Fibroblast of lung (primary cell): ENCODE data around the gene SPEF1. TPM values are rescaled to one million over a fixed set of nuclear protein-coding genes. Genes with fewer than 3 reads are reported as not detected.

ENCODE experiments used
- DNase-seq, 2 donors: peaks; one replicate each; pipeline versions ENCODE4 v3.0.0 to v3.0.0-alpha.2; 2010; ENCODE audit warnings: low read depth in 2 of 2
- H2AFZ ChIP-seq: 2 replicates; pipeline ENCODE4 v1.5.1; 2012; ENCODE audit warnings: low read length, control low read depth, inconsistent platforms
- H3K27ac ChIP-seq: 2 replicates; pipeline ENCODE4 v1.5.1; 2011; ENCODE audit warnings: low read length, control low read depth; ENCODE audit not compliant: insufficient read depth
- H3K27me3 ChIP-seq: 2 replicates; pipeline ENCODE4 v1.5.1; 2011; ENCODE audit warnings: mild to moderate bottlenecking, low read length; ENCODE audit not compliant: control insufficient read depth, insufficient read depth
- H3K36me3 ChIP-seq: 2 replicates; pipeline ENCODE4 v1.5.1; 2011; ENCODE audit warnings: low read length; ENCODE audit not compliant: control insufficient read depth, insufficient read depth
- H3K4me1 ChIP-seq: 2 replicates; pipeline ENCODE4 v1.5.1; 2011; ENCODE audit warnings: low read length; ENCODE audit not compliant: control insufficient read depth, insufficient read depth; ENCODE audit errors: extremely low read depth
- H3K4me2 ChIP-seq: 2 replicates; pipeline ENCODE4 v1.5.1; 2011; ENCODE audit warnings: low read length, control low read depth; ENCODE audit not compliant: insufficient read depth; ENCODE audit errors: extremely low read depth
- H3K4me3 ChIP-seq, 4 experiments: fragments of 200-600 bp in 1 of 4; sonication (generic) in 1 of 4; replicated peaks in 1 of 4; 2 replicates each; pipeline ENCODE4 v1.5.1; 2011 to 2016; ENCODE audit warnings: low read length in 4 of 4, low read depth in 3 of 4, mild to moderate bottlenecking in 3 of 4, control low read depth in 2 of 4, inconsistent platforms in 1 of 4, mixed read lengths in 1 of 4; ENCODE audit not compliant: insufficient read depth in 1 of 4; ENCODE audit errors: control extremely low read depth in 1 of 4
- H3K79me2 ChIP-seq: 2 replicates; pipeline ENCODE4 v1.5.1; 2012; ENCODE audit warnings: mild to moderate bottlenecking, low read length, inconsistent platforms; ENCODE audit not compliant: control insufficient read depth, insufficient read depth
- H3K9ac ChIP-seq: 2 replicates; pipeline ENCODE4 v1.5.1; 2011; ENCODE audit warnings: mild to moderate bottlenecking, low read length, control low read depth; ENCODE audit not compliant: insufficient read depth
- H3K9me3 ChIP-seq: 2 replicates; pipeline ENCODE4 v1.5.1; 2012; ENCODE audit warnings: low read depth, low read length; ENCODE audit not compliant: control insufficient read depth, insufficient read depth
- H4K20me1 ChIP-seq: 2 replicates; pipeline ENCODE4 v1.5.1; 2011; ENCODE audit warnings: low read length; ENCODE audit not compliant: control insufficient read depth, insufficient read depth; ENCODE audit errors: extremely low read depth
- EZH2 ChIP-seq: IDR thresholded peaks from 2 replicates; pipeline ENCODE4 v1.5.1; 2012; ENCODE audit warnings: low read length, control low read depth, mild to moderate bottlenecking; ENCODE audit errors: missing control alignments
- polyA plus RNA-seq, 2 donors: library from polyadenylated mRNA; depleted of rRNA in 1 of 2; stranded (reverse) in 1 of 2; unstranded in 1 of 2; fragments of >200 nt; gene quantifications; 2 replicates each; pipeline ENCODE4 v1.2.1, GENCODE V29; 2011 to 2012; ENCODE audit warnings: missing spikeins in 1 of 2
- total RNA-seq: library from RNA; depleted of rRNA; stranded (reverse); fragments of >200 nt; gene quantifications from 2 replicates; pipeline ENCODE4 v1.2.1, GENCODE V29; 2014
- TF ChIP-seq, protein P1 (sequence below), 2 donors: IDR thresholded peaks in 1 of 2; conservative IDR thresholded peaks in 1 of 2; 1 replicate in 1 of 2; 2 replicates in 1 of 2; pipeline ENCODE4 v1.5.1; 2011 to 2012; ENCODE audit warnings: low read length in 2 of 2, control low read depth in 1 of 2, inconsistent platforms in 1 of 2, low read depth in 1 of 2, mild to moderate bottlenecking in 1 of 2

SPEF1 gene
- total and polyA plus RNA-seq, 2 donors (not counting 1 experiment from before 2014, with no cell fraction given): 0.07 to 0.17 TPM

DNA sequence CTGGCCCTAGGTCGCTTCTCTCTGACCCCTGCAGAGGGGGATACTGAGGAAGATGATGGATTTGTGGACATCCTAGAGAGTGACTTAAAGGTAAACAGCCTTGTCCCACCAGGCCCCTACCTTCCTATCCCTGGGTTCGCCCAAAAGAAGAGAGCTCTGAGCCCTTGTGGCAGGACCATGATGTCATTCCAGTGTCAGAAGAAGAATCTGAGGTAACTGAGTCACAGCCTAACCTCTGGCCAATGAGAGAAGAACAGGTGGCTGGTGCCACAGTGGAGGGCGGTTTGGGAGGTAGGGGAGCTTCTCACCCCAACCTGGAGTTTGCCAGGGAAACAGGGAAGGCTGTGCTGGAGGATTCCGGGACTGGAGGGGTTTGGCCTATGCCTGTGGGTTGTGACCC is 20.1 kb upstream of the SPEF1 start:
- Histone ChIP-seq H3K27me3 (no peaks in the 10 kb centered on the region), H3K36me3 (peaks cover 65% of the 10 kb centered on the region), H3K4me2 (no peak overlapping the region), H3K9me3 (no peaks in the 10 kb centered on the region), H4K20me1 (no peaks in the 10 kb centered on the region), H2AFZ (no peak overlapping the region), H3K9ac (peak overlapping the region; percentile 4), H3K4me1 (peaks cover 40% of the 10 kb centered on the region), H3K27ac (no peak overlapping the region), H3K4me3 (no peak overlapping the region), H3K79me2 (peaks cover 61% of the 10 kb centered on the region)
- DNase-seq: no peak
- TF ChIP-seq EZH2: no peak
- TF ChIP-seq, protein P1, sequence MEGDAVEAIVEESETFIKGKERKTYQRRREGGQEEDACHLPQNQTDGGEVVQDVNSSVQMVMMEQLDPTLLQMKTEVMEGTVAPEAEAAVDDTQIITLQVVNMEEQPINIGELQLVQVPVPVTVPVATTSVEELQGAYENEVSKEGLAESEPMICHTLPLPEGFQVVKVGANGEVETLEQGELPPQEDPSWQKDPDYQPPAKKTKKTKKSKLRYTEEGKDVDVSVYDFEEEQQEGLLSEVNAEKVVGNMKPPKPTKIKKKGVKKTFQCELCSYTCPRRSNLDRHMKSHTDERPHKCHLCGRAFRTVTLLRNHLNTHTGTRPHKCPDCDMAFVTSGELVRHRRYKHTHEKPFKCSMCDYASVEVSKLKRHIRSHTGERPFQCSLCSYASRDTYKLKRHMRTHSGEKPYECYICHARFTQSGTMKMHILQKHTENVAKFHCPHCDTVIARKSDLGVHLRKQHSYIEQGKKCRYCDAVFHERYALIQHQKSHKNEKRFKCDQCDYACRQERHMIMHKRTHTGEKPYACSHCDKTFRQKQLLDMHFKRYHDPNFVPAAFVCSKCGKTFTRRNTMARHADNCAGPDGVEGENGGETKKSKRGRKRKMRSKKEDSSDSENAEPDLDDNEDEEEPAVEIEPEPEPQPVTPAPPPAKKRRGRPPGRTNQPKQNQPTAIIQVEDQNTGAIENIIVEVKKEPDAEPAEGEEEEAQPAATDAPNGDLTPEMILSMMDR (conservative IDR thresholded peaks at IDR 0.05 in 1 of 2, IDR thresholded peaks at IDR 0.05 in 1 of 2; ENCODE audit: low read depth in 1 of 2, low read length in 2 of 2): no peak

DNA sequence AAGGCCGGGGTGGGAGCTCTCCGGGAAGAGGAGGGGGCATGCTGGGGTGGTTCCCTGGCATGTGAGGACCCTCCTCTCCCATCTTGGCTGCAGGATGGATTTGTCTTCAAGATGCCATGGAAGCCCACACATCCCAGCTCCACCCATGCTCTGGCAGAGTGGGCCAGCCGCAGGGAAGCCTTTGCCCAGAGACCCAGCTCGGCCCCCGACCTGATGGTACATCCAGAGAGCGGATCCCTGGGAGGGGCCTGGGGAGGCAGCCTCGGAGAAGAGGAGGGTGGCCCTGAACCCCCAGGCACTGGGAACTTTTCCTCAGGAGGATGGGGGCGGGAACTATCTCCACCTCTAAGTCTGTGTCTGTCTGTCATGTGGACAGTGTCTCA is 19.6 kb upstream of the SPEF1 start:
- Histone ChIP-seq H3K9me3 (no peaks in the 10 kb centered on the region), H3K27ac (no peak overlapping the region), H2AFZ (no peak overlapping the region), H3K4me2 (no peak overlapping the region), H3K4me3 (no peak overlapping the region), H3K79me2 (peaks cover 61% of the 10 kb centered on the region), H3K4me1 (peaks cover 36% of the 10 kb centered on the region), H3K36me3 (peaks cover 62% of the 10 kb centered on the region), H3K9ac (no peak overlapping the region), H3K27me3 (no peaks in the 10 kb centered on the region), H4K20me1 (no peaks in the 10 kb centered on the region)
- no peak for TF ChIP-seq EZH2
- TF ChIP-seq, protein P1 (conservative IDR thresholded peaks at IDR 0.05 in 1 of 2, IDR thresholded peaks at IDR 0.05 in 1 of 2; ENCODE audit: low read depth in 1 of 2, low read length in 2 of 2): no peak
- DNase-seq: no peak

DNA sequence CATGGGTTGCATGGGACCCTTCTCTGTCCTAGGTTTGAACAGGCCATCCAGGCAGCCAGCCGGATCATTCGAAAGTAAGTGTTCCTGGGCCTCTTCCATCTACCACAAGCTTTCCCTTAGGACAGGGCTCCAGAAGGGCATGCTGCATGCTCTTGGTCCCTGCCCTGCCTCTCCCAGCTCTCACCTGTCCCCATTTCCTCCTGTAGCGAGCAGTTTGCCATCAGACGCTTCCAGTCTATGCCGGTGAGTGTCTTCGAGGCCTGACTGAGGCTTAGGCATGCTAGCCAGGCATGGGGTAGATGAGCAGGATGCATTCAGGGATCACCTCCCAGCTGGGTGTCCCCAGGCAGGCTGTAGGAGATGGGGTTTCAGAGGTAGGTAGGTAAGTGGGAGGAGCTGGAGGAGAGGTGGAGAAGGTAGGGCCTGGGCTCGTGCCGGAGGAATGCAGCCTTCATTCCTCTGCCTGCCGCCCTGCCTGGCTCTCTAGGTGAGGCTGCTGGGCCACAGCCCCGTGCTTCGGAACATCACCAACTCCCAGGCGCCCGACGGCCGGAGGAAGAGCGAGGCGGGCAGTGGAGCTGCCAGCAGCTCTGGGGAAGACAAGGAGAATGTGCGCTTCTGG is 19.1 kb upstream of the SPEF1 start:
- H3K79me2 ChIP-seq: peaks cover 61% of the 10 kb centered on the region
- DNase-seq: no peak

More for the DNA sequence above, 19.1 kb upstream of the SPEF1 start:
- no peak overlapping the region for H3K27ac ChIP-seq
- no peak overlapping the region for H3K4me2 ChIP-seq
- H3K4me3 ChIP-seq: no peak overlapping the region
- H3K36me3 ChIP-seq: peaks cover 57% of the 10 kb centered on the region
- no peak for TF ChIP-seq EZH2
- TF ChIP-seq, protein P1 (conservative IDR thresholded peaks at IDR 0.05 in 1 of 2, IDR thresholded peaks at IDR 0.05 in 1 of 2; ENCODE audit: low read depth in 1 of 2, low read length in 2 of 2): no peak
- H2AFZ ChIP-seq: no peak overlapping the region
- no peaks in the 10 kb centered on the region for H4K20me1 ChIP-seq
- H3K4me1 ChIP-seq: peaks cover 32% of the 10 kb centered on the region
- H3K27me3 ChIP-seq: no peaks in the 10 kb centered on the region
- no peak overlapping the region for H3K9ac ChIP-seq
- H3K9me3 ChIP-seq: no peaks in the 10 kb centered on the region
